ENCODE results near the gene ASIC3.

- TF ChIP-seq CTCF (IDR thresholded peaks at IDR 0.05) (no peak), EP300 (IDR thresholded peaks at IDR 0.05) (no peak), POLR2A (IDR thresholded peaks at IDR 0.05) (no peak)
Observed at GRCh38 chr7:151013733-151014497, 34.4 kb upstream of the ASIC3 start.
